ENCODE results near the gene PRSS1. TPM values are rescaled to one million over a fixed set of nuclear protein-coding genes. Genes with fewer than 3 reads are reported as not detected.

Gene PRSS1
- total and polyA plus RNA-seq, 2 donors (not counting 3 experiments of a cell fraction or from before 2014, with no cell fraction given) = not detected

DNA sequence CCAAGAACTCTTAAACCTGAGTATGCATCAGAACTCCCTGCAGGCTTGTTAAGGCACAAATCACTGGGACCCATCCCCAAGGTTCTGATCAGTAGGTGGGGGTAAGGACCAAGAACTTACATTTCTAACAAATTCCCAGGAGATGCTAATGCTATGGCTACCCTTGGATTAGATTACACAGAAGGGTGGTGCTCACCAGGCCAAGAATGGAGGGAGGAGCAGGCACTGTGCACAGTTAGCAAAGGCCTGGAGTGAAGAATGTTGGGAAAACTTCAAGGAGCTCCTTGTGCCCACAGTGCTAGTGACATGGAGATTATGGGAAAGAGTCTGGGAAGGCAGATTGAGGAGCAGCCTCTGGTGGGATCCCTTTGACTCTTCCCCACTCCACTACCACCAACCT is 23.4 kb downstream of the PRSS1 start:
- no peak for FAIRE-seq
- BruUV-seq (replicated peaks) = no TSS peak

More for the DNA sequence above, 23.4 kb downstream of the PRSS1 start:
- peaks cover 13% of the 10 kb centered on the region for H3K4me1 ChIP-seq (ENCODE audit: control insufficient read depth, extremely low read depth, insufficient read depth, low read length)
- no peak overlapping the region for H3K4me3 ChIP-seq (replicated peaks in 1 of 3; ENCODE audit: insufficient read depth in 1 of 3, low read depth in 1 of 3, low read length in 3 of 3)
- dilution Hi-C loops (cut with MboI; ENCODE audit: extremely low pct_ligation_motif_present, low sequenced_read_pairs) (no loop called here), intact Hi-C loops (cut with micrococcal nuclease) (no loop called here)
- no peaks in the 10 kb centered on the region for H4K20me1 ChIP-seq (replicated peaks; ENCODE audit: control insufficient read depth, extremely low read depth, insufficient read depth, low read length)
- peaks cover 9 to 28% of the 10 kb centered on the region in 2 experiments for H3K27me3 ChIP-seq (ENCODE audit: control insufficient read depth in 2 of 2, insufficient read depth in 2 of 2, low read length in 2 of 2)
- ChIA-PET POLR2A (no interaction called here), CTCF (interaction anchor here (3.2 kb wide), 1 partner anchor 10 kb away, joined by 18 read pairs; no protein-coding TSS in a partner anchor)
- H3K79me2 ChIP-seq (ENCODE audit: control insufficient read depth, insufficient read depth, low read length) = no peaks in the 10 kb centered on the region
- no peak overlapping the region for H3K27ac ChIP-seq (ENCODE audit: insufficient read depth, low read depth, low read length)
- no peak overlapping the region for H2AFZ ChIP-seq (ENCODE audit: low read depth, low read length)
- H3K9me3 ChIP-seq (replicated peaks; ENCODE audit: control insufficient read depth, insufficient read depth, low read length) = no peaks in the 10 kb centered on the region
- H3K36me3 ChIP-seq (ENCODE audit: control insufficient read depth in 2 of 2, extremely low read depth in 1 of 2, insufficient read depth in 2 of 2, low read length in 2 of 2) = no peaks in the 10 kb centered on the region
- no peak overlapping the region for H3K4me2 ChIP-seq (ENCODE audit: insufficient read depth, low read length)
- no peak for TF ChIP-seq GATA2 (IDR thresholded peaks at IDR 0.05; ENCODE audit: insufficient read depth, insufficient read length, low read depth, low read length)
- TF ChIP-seq POLR2AphosphoS5 (IDR thresholded peaks at IDR 0.05; ENCODE audit: insufficient read depth, low read depth, low read length) = no peak
- no peak for TF ChIP-seq JUN (IDR thresholded peaks at IDR 0.05; ENCODE audit: borderline replicate concordance, insufficient read depth, insufficient read length, low read depth)
- no peak for TF ChIP-seq MAX (IDR thresholded peaks at IDR 0.05; ENCODE audit: insufficient read depth, insufficient read length)
- TF ChIP-seq, protein P1, sequence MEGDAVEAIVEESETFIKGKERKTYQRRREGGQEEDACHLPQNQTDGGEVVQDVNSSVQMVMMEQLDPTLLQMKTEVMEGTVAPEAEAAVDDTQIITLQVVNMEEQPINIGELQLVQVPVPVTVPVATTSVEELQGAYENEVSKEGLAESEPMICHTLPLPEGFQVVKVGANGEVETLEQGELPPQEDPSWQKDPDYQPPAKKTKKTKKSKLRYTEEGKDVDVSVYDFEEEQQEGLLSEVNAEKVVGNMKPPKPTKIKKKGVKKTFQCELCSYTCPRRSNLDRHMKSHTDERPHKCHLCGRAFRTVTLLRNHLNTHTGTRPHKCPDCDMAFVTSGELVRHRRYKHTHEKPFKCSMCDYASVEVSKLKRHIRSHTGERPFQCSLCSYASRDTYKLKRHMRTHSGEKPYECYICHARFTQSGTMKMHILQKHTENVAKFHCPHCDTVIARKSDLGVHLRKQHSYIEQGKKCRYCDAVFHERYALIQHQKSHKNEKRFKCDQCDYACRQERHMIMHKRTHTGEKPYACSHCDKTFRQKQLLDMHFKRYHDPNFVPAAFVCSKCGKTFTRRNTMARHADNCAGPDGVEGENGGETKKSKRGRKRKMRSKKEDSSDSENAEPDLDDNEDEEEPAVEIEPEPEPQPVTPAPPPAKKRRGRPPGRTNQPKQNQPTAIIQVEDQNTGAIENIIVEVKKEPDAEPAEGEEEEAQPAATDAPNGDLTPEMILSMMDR (IDR thresholded peaks at IDR 0.05; ENCODE audit: extremely low read depth in 1 of 2, insufficient read depth in 1 of 2, low read depth in 1 of 2, low read length in 2 of 2) = no peak
- no peak for TF ChIP-seq EZH2 (IDR thresholded peaks at IDR 0.05; ENCODE audit: borderline replicate concordance, low read depth, low read length, severe bottlenecking)
- no peak for TF ChIP-seq MYC (IDR thresholded peaks at IDR 0.05; ENCODE audit: low read depth, low read length)
- no peak for TF ChIP-seq POLR2A (IDR thresholded peaks at IDR 0.05; ENCODE audit: low read depth, low read length)
- TF ChIP-seq FOS (IDR thresholded peaks at IDR 0.05; ENCODE audit: borderline replicate concordance, insufficient read depth, low read length) = no peak
- no peak overlapping the region for H3K9ac ChIP-seq (replicated peaks; ENCODE audit: extremely low read depth, insufficient read depth, low read length)
- no peak for DNase-seq (ENCODE audit: low read depth, low spot score)
- H3K9me1 ChIP-seq (replicated peaks; ENCODE audit: control insufficient read depth, extremely low read depth, insufficient read depth, low read length) = no peaks in the 10 kb centered on the region

Data from endothelial cell of umbilical vein (primary cell).